D341Med (cell line): ENCODE results near the gene CACNA2D2.

Experiments
- DNase-seq: peaks from one replicate; pipeline ENCODE4 v3.0.0; 2012; ENCODE audit warnings: low spot score

Gene CACNA2D2

DNA sequence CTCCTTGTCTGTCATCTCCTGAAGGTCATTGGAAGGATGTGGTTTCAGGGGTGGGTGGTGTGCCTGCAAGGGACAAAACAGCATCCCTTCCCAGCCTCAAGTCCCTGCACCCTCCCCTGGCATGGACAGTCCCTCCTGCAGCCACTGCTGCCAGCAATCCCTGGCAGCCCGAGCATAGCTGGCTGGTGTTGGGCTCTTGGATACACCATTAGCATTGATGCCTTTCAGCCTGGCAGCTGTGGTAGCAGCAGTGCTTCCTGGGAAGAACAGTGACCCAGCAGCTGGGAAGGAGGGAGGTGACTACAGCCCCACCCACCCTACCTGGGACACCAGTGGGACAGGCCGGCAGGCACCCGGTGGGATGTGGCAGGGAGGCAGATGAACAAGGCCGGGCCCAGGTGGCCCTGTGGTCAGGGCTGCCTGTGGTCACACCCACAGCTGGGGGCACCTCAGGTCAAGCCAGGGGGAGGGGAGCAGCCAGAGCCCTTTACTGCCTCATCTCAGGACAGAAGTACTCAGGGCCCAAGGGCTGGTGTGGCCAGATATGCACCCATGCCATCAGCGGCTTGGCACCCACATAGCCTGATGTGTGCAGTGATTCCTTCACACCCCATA is 111.2 kb downstream of the CACNA2D2 start:
- no peak for DNase-seq

DNA sequence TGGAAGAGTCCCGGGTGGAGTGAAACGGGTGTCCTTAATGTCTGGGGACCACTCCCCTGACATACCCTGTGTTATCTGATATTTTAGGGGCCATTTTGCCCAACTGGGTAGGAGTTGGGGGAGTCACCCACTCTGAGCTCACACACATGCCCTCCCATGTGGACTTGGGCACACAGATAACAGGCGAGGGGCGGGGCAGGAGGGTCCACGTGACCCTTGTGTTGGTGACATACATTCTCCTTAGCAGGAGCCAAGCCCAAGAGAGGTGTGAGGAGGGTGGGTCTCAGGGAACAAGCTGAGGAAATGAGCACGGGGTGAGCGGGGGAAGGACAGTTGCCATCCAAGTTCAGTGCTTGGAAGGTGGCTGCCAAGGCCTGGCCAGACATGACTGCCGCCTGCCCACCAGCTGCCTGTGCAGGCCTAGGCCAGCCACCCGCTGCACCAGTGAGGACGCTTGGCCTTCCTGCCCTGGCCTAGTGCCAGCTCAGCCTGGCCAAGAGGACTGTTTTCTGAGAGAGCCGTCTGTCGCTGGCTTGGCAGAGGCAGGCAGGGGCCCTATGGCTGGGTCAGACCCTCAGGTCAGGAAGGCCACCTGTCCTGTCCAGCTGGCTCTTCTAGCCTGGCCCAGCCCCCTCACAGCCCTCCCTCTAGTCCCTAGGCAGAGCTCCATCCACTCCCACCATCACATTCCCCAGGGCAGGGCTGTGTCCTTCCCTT is 112.8 kb downstream of the CACNA2D2 start:
- no peak for DNase-seq

GRCh38 chr3:50389414-50389767 is 114.0 kb downstream of the CACNA2D2 start:
- no peak for DNase-seq

DNA sequence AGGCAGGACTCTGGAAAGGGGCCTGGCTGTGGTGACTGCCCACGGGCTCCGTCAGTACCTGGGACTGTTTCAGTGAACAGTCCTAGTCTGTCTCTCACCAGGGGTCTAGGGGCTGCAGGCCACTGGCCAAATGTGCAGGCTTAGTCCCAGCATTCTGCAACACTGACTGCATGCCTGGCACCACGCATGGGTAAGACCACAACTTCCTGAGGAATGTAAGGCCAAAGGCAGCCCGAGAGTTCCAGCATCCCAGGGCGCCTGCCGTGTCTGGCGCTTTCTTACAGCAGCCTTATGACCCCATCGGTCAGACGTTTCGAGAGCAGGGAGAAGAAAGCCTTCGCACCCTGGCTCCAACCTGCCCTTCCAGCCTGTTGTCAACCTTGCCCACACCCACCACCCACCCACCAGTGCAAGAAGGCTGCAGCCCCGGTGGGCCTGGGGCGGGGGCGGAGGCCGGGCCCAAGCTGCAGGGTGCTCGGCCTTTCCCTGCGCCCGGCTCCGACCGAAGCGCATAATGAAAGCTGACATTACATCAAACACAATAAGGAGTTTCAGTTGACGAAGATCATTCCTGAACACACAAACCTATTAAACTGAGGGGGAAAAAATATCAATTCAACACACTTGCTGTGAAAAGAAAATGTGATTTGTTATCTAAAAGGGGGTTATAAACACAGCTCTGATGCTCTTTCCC is 114.6 kb downstream of the CACNA2D2 start:
- no peak for DNase-seq

GRCh38 chr3:50388016-50388719 is 115.3 kb downstream of the CACNA2D2 start:
- peak; percentile 85 for DNase-seq

DNA sequence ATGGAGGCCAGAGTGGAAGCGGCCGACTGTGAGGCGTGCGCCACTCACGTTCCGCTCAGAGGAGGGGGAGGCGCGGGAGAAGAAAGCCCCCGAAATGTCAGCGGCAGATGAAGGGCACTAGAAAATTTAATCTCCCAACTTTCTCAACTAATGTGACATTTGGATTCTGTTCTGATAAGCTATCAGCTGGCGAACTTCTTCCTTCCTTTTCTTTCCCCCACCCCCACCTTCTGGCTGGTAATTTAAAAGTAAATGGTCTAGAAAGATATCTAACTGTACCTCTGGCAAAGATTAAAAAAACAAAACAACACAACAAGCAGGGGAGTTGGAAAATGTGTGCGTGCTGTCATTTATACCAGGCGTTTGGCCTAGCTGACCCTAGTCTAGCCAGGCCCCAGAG is 117.7 kb downstream of the CACNA2D2 start:
- no peak for DNase-seq

GRCh38 chr3:50383750-50384149 is 119.7 kb downstream of the CACNA2D2 start:
- no peak for DNase-seq

DNA sequence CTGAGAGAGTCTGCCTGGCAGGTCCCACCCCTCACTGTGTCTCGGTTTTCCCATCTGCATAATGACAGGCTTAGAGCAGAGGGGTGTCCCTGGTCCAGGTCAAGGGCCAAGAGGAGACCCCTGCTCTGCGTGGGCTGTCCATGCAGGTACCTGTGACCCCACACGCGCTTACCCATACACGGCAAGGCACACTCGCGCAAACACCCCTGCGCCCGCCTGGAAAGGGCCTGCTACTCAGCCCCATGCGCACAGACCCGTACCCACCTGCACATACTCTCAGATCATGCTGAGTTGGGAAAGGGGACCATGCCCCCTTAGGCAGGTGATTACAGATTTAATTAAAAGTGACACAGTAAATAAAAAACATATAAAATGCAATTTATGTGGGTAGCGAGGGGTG is 120.7 kb downstream of the CACNA2D2 start:
- no peak for DNase-seq

DNA sequence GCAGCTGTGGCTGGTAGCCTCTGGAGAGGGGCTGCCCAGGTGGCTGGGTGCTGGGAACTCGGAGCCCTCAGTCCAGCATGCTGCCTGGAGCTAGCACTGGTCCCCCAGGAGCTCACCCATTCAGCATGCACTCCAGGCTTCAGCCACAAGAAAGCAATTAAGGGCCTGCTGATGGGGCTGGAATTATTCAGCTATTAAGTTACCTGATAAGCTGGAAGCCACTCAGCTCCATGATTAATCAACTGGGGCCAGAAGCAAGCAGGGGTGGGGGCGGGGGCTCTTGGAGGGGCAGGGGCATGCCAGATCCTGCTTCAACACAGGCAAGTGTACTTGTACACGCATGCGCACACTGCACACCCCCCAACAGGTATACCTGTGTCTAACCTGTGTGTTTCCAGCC is 122.1 kb downstream of the CACNA2D2 start:
- DNase-seq: no peak

DNA sequence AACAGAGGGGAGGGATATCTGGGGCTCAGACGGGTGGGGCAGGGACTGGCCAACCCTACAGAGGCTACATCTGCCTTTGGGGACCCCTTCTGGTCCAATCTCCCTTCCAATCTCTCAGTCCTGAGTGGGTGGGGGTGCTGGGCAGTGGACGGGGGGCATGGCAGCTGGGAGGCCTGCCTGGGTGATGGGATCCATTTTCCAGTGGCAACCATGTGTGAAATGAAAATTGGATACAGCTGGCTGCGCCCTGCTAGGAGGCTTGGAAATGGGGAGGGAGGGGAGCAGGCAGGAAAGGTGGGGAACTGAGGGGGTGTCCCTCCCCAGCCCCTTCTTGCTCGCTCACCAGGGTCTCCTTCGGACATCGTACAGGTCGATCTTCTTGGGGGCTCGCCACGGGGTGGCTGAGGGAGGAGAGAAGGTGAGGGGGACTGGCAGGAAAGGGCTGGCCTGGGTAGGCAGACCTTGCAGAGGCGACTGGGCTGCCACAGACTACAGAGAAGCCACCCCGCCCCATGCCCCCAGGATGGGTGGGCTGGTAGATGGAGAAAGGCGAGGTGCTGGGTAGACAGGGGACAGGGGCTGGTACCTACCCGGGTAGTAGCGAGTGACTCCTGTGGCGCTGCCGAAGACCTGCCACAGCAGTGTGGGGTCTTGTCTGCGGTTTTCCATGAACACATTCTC is 122.9 kb downstream of the CACNA2D2 start:
- DNase-seq: no peak

DNA sequence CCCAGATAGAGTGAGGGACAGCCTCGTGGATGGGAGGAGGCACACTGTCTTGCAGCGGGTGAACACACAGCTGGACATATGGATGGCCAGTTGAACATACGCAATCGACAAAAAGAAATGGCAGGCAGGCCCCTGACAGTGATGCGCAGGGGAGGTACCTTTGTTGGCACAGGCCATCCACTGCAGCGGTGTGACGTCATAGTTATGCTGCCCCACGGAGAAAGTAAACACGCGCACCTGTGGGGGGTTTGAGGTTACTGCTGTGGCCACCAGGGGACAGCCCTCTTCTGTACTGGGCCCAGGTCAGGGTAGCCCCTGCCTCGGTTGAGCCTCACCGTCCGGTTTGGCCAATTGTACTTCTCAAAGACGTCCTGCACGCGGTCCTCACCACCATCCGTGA is 124.7 kb downstream of the CACNA2D2 start:
- DNase-seq: no peak

DNA sequence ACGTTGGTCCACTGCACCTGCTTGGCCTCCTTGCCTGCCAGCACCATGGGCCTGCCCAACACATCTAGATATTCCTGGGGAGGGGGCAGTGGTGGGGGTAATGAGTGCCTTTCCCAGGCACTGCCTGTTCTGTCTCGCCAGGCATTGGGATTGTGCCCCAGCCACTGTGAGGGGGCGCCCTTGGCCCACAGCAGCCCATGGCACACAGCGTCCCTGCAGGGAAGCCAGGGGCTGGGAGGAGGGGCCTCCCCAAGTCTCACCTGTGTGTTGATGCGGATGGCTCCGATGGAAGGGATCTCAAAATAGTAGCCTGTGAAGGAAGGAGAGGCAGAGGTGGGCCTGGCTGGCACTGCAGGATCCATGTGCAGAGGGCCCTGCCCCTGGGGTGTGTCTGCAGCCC is 125.4 kb downstream of the CACNA2D2 start:
- no peak for DNase-seq

DNA sequence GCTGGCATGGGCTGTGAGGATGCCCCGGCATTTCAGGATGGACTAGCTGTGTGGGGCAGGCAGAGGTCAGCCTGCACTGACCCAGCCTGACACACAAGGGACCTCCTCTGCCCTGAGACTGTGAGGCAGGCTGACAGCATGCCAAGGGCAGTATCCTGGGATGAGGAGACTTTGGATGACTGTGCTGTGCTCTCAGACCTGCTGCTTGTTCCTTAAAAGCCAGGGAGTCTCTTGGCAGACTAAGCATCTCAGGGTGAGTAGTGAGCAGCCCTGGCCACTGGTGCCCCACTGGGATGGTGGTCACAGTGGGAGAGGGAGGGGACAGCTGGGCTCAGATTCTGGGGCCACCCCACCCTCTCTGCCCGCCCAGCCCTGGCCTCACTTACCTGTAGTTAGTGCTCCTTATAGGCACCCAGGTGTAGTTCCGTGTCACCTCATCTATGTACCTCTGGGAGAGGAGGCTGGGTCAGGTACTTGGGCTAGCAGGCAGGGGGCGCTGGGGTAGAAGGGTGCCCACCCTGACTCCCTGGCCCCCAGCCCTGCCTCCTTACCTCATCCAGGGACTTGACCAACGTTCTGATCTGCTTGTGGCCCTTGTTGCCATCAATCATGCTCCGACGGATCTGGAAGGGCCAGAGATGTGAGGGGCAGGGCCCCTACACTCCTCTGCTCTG is 128.0 kb downstream of the CACNA2D2 start:
- no peak for DNase-seq

DNA sequence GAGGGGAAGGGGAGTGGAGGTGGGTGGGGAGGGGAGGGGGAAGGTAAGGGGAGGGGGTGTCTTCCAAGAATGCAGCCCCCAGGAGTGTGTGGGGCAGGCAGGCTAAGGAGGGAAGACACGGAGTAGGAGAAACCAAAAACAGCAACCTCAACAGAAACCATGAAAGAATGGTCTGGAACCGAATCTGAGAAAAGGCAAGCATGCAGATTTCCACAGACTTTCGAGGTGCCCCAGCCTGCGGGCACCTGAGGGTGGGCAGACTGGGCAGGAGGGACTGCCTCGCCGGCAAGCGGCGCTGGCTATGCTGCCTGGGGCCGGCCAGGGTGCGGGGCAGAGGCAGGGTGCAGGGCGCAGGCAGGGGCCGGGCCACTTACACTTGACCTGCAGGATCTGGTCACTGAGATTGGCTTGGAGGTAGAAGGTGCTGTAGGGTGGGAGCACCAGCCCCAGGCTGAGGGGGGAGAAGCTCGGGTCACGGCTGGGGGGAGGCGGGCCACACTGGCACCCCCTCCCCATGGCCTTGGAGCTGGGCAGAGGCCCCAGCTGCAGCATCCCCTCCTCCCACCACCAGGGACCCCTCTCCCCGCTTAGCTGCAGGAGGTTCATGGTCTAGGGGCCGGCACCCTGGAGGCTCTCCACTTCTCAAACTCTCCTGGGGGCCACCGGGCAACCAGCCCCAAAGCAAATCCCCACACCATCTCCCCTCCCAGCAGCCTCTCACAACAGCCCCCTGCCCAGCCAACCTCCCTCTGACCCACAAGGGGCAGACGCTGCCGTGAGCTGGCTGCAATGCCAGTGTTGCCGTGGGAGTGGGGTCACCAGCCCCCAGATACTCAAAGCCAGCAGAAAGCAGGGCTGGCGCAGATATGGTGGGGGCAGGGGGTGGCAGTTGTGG is 128.8 kb downstream of the CACNA2D2 start:
- no peak for DNase-seq

GRCh38 chr3:50373146-50374051 is 130.0 kb downstream of the CACNA2D2 start:
- no peak for DNase-seq

GRCh38 chr3:50372349-50372748 is 131.1 kb downstream of the CACNA2D2 start:
- DNase-seq: no peak

- no peak for DNase-seq
These were observed 132.2 kb downstream of the CACNA2D2 start for GRCh38 chr3:50371133-50371685.

DNA sequence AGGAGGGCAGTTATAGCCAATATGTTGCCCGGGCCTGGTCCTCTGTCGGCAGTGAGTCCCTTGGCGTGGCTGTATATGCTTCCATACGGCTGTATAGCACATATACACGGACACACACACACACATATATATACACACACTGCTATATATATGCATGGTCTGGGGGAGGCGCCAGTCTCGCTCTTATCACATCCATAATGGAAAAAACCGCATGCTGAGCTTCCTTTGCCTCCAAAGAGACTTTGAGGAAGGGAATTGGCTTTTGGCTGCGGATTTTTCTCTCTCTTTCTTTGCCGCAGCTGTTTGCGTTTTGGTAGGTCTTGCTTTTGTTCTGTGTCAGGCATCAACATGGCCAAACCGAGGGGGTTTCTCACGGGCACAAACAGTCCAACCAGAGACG is 132.8 kb downstream of the CACNA2D2 start:
- no peak for DNase-seq

DNA sequence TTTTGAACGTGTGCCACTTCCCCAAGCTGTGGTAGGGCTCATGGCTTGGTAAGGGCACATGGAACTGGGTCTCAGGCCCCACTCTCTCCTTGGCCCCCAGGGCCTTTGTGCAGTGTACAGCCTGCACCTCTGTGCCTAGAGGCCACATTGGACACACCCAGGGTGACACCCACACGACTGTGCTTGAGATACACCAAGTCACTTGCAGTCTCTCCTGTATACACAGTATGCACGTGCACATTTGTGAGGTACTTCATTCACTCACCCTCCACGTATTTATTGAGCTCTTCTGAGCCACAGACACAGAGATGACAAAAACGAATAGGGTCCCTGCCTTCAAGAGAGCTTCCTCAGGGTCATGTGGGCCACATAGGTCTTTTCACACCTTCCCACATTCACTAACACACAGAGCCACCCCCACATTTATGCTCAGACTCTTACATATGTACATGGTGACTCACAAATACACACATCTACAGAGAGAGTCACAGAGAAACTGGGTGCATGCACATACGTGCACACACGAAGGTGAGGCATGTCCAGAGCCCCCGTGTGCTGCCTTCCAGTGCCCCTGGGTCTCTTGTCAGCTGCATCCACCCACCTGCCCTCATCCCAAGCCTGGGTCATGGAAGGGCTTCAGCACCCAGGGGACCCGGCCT is 134.3 kb downstream of the CACNA2D2 start:
- no peak for DNase-seq
